ENCODE measurements around the gene ACP5. TPM values are rescaled to one million over a fixed set of nuclear protein-coding genes. Genes with fewer than 3 reads are reported as not detected.

ACP5 gene
- total RNA-seq, 4 donors from 2014 or later = 2.5 to 7.7 (median 5.8) TPM

GRCh38 chr19:11530432-11530831 lies 47.0 kb downstream of the ACP5 start:
- DNase-seq = peak; percentile 77 to 79

GRCh38 chr19:11528551-11529341 lies 48.7 kb downstream of the ACP5 start, which contains the start of gene ECSIT:
Gene ECSIT, minus strand, starts transcription at chr19:11529134. Its CDS starts 9,964 bp downstream, at chr19:11519170.
- Histone ChIP-seq H3K4me1 (peaks cover 0 to 3% of the 10 kb centered on the region in 2 donors), H3K4me3 (peak within 1 kb of the TSS; percentile 84 to 91), H3K27me3 (no peaks in the 10 kb centered on the region), H3K27ac (peak within 1 kb of the TSS; percentile 81 to 91), H3K9me3 (no peaks in the 10 kb centered on the region), H3K36me3 (no peaks in the 10 kb centered on the region)
- intact Hi-C loops (cut with DNase I; ENCODE audit: low total_unique reads) = no loop called here
- TF ChIP-seq POLR2A (IDR thresholded peaks at IDR 0.05) = peak; percentile 58 to 74
- no peak for TF ChIP-seq CTCF (IDR thresholded peaks at IDR 0.05)
- DNase-seq = peak; percentile 99

More at GRCh38 chr19:11530432-11530831, 47.0 kb downstream of the ACP5 start:
- intact Hi-C loops (cut with DNase I; ENCODE audit: low total_unique reads) = no loop called here
- peak overlapping the region; percentile 26 to 81 for H3K27ac ChIP-seq
- H3K9me3 ChIP-seq = no peaks in the 10 kb centered on the region
- peaks cover 0 to 3% of the 10 kb centered on the region in 2 donors for H3K4me1 ChIP-seq
- no peaks in the 10 kb centered on the region for H3K36me3 ChIP-seq
- H3K4me3 ChIP-seq = no peak overlapping the region
- H3K27me3 ChIP-seq = no peaks in the 10 kb centered on the region
- TF ChIP-seq CTCF (IDR thresholded peaks at IDR 0.05) = peak in 3 of 4 experiments; percentile 11 to 22 (median 15)
- no peak for TF ChIP-seq POLR2A (IDR thresholded peaks at IDR 0.05)

Other genes starting within 250 kb of the ACP5 start
- 10 to 100 TPM; 14.3 to 61.6 (median 25.7) TPM for gene RAB3D, start 238.0 kb downstream of the ACP5 start, total RNA-seq
- 100 to 1,000 TPM in 1 of 4 donors, 10 to 100 TPM in 3; 41.2 to 117 (median 77.4) TPM for gene TMEM205, start 231.4 kb downstream of the ACP5 start, total RNA-seq
- gene CCDC159, start 231.1 kb downstream of the ACP5 start, total RNA-seq = 10 to 100 TPM in 3 of 4 donors, 1 to 10 TPM in 1; 1.2 to 46.2 (median 16.4) TPM
- gene PLPPR2, start 222.2 kb downstream of the ACP5 start, total RNA-seq = 10 to 100 TPM in 3 of 4 donors, 1 to 10 TPM in 1; 4.1 to 71.7 (median 23.7) TPM
- 1 to 10 TPM in 1 of 4 donors, under 1 TPM in 3; 0.48 to 3.5 (median 0.68) TPM for gene SWSAP1, start 203.0 kb downstream of the ACP5 start, total RNA-seq
- gene EPOR, start 193.3 kb downstream of the ACP5 start, total RNA-seq = 1 to 10 TPM; 1.8 to 5.9 (median 4.1) TPM
- gene RGL3, start 158.3 kb downstream of the ACP5 start, total RNA-seq = 10 to 100 TPM in 3 of 4 donors, 1 to 10 TPM in 1; 1.0 to 19.0 (median 13.2) TPM
- gene ODAD3, start 142.5 kb downstream of the ACP5 start, total RNA-seq = 1 to 10 TPM in 1 of 4 donors, under 1 TPM in 1, not detected in 2; 0.48 to 4.4 TPM
- 100 to 1,000 TPM in 3 of 4 donors, 10 to 100 TPM in 1; 65.3 to 228 (median 155) TPM for gene PRKCSH, start 142.0 kb downstream of the ACP5 start, total RNA-seq
- gene ELAVL3, start 96.6 kb downstream of the ACP5 start, total RNA-seq = 1 to 10 TPM in 1 of 4 donors, not detected in 3; 1.1 TPM
- gene ZNF653, start 71.8 kb downstream of the ACP5 start, total RNA-seq = 10 to 100 TPM in 1 of 4 donors, 1 to 10 TPM in 2, under 1 TPM in 1; 0.88 to 14.8 (median 6.3) TPM
- gene ECSIT, start 48.5 kb downstream of the ACP5 start, total RNA-seq = 100 to 1,000 TPM in 1 of 4 donors, 10 to 100 TPM in 3; 44.6 to 138 (median 58.2) TPM
- gene CNN1, start 38.8 kb downstream of the ACP5 start, total RNA-seq = 1,000 to 10,000 TPM in 1 of 4 donors, 100 to 1,000 TPM in 3; 267 to 1,727 (median 599) TPM
- 10 to 100 TPM; 19.7 to 89.4 (median 38.9) TPM for gene ELOF1, start 18.4 kb downstream of the ACP5 start, total RNA-seq
- gene ZNF627, start 19.8 kb upstream of the ACP5 start, total RNA-seq = 10 to 100 TPM; 20.6 to 70.6 (median 36.0) TPM
- gene ZNF823, start 161.3 kb upstream of the ACP5 start, total RNA-seq = 10 to 100 TPM in 3 of 4 donors, 1 to 10 TPM in 1; 3.2 to 24.1 (median 20.0) TPM
- 10 to 100 TPM in 3 of 4 donors, 1 to 10 TPM in 1; 8.5 to 25.6 (median 19.8) TPM for gene ZNF441, start 189.4 kb upstream of the ACP5 start, total RNA-seq
- 10 to 100 TPM in 1 of 4 donors, 1 to 10 TPM in 2, under 1 TPM in 1; 0.59 to 10.9 (median 4.2) TPM for gene ZNF491, start 220.9 kb upstream of the ACP5 start, total RNA-seq
- 100 to 1,000 TPM in 1 of 4 donors, 10 to 100 TPM in 3; 18.5 to 139 (median 23.0) TPM for gene ZNF440, start 236.6 kb upstream of the ACP5 start, total RNA-seq

Data from uterus (tissue), 4 donors.